ENCODE results near the gene SHC4.

GRCh38 chr15:48955370-48955769, 8.3 kb downstream of the SHC4 start:
- no peak for TF ChIP-seq CTCF (IDR thresholded peaks at IDR 0.05)
- TF ChIP-seq ZFX (IDR thresholded peaks at IDR 0.05; ENCODE audit: borderline replicate concordance) = no peak

All from 22Rv1 (cell line).